GM10266 (cell line): ENCODE data around the gene MSANTD4.

Experiments used
- DNase-seq: peaks from one replicate; pipeline ENCODE4 v3.0.0; 2012; ENCODE audit errors: extremely low spot score
- CTCF ChIP-seq: IDR thresholded peaks from 2 replicates; pipeline ENCODE4 v1.5.1; 2012; ENCODE audit warnings: mild to moderate bottlenecking, low read depth; ENCODE audit not compliant: control insufficient read depth, insufficient read depth; ENCODE audit errors: missing control alignments

Gene MSANTD4

GRCh38 chr11:106030609-106031008 lies 8.6 kb upstream of the MSANTD4 start:
- TF ChIP-seq CTCF = no peak
- no peak for DNase-seq

GRCh38 chr11:106022795-106023275 lies 795 bp upstream of the MSANTD4 start:
- DNase-seq = no peak
- TF ChIP-seq CTCF = no peak

GRCh38 chr11:106021181-106021966 lies 666 bp downstream of the MSANTD4 start:
- peak; percentile 26 for DNase-seq
- TF ChIP-seq CTCF = no peak

- no peak for TF ChIP-seq CTCF
- no peak for DNase-seq
These were observed 4.9 kb downstream of the MSANTD4 start for GRCh38 chr11:106017093-106017492.

- no peak for TF ChIP-seq CTCF
- no peak for DNase-seq
These were observed 7.0 kb downstream of the MSANTD4 start for GRCh38 chr11:106015066-106015465.

- DNase-seq = no peak
- TF ChIP-seq CTCF = no peak
These were observed 7.4 kb downstream of the MSANTD4 start for GRCh38 chr11:106014620-106015019.

GRCh38 chr11:106014035-106014434 lies 8.0 kb downstream of the MSANTD4 start:
- no peak for TF ChIP-seq CTCF
- DNase-seq = no peak
